DMS 273 (cell line): ENCODE results near the gene STK38L.

ENCODE experiments used
- DNase-seq: peaks from one replicate; lab custom pipeline; 2025; ENCODE audit not compliant: unreplicated experiment; lab: John Stamatoyannopoulos, UW

The STK38L gene

GRCh38 chr12:27344760-27345159 is 100.7 kb downstream of the STK38L start:
- DNase-seq = no peak

GRCh38 chr12:27345376-27345775 is 101.3 kb downstream of the STK38L start:
- no peak for DNase-seq

- DNase-seq = no peak
These were observed 103.7 kb downstream of the STK38L start for GRCh38 chr12:27347779-27348178.

- no peak for DNase-seq
These were observed 107.4 kb downstream of the STK38L start for GRCh38 chr12:27351476-27351875.

GRCh38 chr12:27355486-27355885 is 111.4 kb downstream of the STK38L start:
- no peak for DNase-seq

- no peak for DNase-seq
These were observed 111.9 kb downstream of the STK38L start for GRCh38 chr12:27355979-27356378.

GRCh38 chr12:27359578-27360340 is 115.7 kb downstream of the STK38L start:
- DNase-seq = no peak

GRCh38 chr12:27361372-27361771 is 117.3 kb downstream of the STK38L start:
- no peak for DNase-seq

GRCh38 chr12:27366621-27367020 is 122.5 kb downstream of the STK38L start:
- no peak for DNase-seq

- DNase-seq = no peak
These were observed 123.0 kb downstream of the STK38L start for GRCh38 chr12:27367078-27367477.
